HEK293 (cell line): ENCODE results near the gene SLC25A41.

Experiments
- GLI4 ChIP-seq: fragments of 450-650 bp; formaldehyde crosslinking; IDR thresholded peaks from 2 replicates; pipeline ENCODE4 v1.5.1; 2016; ENCODE audit warnings: missing biosample characterization, missing genetic modification characterization
- ZFP3 ChIP-seq: fragments of 450-650 bp; formaldehyde crosslinking; IDR thresholded peaks from 2 replicates; pipeline ENCODE4 v1.5.1; 2016; ENCODE audit warnings: low read depth, missing biosample characterization, missing genetic modification characterization
- ZNF510 ChIP-seq: fragments of 450-650 bp; formaldehyde crosslinking; IDR thresholded peaks from 2 replicates; pipeline ENCODE4 v1.5.1; 2018; ENCODE audit warnings: mild to moderate bottlenecking, missing genetic modification characterization, missing biosample characterization; ENCODE audit not compliant: insufficient replicate concordance
- TF ChIP-seq, protein P1 (sequence below): fragments of 450-650 bp; formaldehyde crosslinking; IDR thresholded peaks from 2 replicates; pipeline ENCODE4 v1.5.1; 2016; ENCODE audit warnings: missing biosample characterization, missing genetic modification characterization
- TF ChIP-seq, protein P2 (sequence below): fragments of 450-650 bp; formaldehyde crosslinking; IDR thresholded peaks from 2 replicates; pipeline ENCODE4 v1.5.1; 2016; ENCODE audit warnings: missing biosample characterization, missing genetic modification characterization
- TF ChIP-seq, protein P3 (sequence below): fragments of 450-650 bp; IDR thresholded peaks from 2 replicates; pipeline ENCODE4 v1.5.1; 2018; ENCODE audit warnings: missing biosample characterization, mild to moderate bottlenecking, missing genetic modification characterization

DNA sequence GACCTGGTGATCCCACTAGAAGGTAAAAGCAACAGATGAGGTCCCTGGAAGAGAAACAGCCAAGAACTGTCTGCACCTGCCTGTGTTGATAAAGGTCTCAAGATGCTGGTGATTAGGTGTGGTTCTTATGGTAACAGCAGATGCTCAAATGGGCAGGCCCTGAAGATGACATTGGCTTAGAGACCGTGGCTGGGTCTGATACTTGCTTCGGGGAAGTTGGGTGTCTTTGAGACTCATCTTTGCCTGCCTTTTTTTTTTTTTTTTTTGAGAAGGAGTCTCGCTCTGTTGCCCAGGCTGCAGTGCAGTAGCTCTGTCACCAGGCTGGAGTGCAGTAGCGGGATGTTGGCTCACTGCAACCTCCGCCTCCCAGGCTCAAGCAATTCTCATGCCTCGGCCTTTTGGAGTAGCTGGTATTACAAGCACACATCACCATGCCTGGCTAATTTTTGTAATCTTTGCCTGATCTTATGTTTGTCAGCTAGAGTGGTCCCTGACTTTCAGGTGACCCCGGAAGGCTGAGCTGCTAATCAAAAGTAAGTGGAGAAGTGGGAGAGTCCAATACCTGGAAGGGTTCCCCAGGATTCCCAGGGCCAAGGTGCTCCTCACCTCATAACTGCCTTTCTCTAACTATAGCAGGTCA lies 18.1 kb upstream of the SLC25A41 start:
- TF ChIP-seq, protein P1, sequence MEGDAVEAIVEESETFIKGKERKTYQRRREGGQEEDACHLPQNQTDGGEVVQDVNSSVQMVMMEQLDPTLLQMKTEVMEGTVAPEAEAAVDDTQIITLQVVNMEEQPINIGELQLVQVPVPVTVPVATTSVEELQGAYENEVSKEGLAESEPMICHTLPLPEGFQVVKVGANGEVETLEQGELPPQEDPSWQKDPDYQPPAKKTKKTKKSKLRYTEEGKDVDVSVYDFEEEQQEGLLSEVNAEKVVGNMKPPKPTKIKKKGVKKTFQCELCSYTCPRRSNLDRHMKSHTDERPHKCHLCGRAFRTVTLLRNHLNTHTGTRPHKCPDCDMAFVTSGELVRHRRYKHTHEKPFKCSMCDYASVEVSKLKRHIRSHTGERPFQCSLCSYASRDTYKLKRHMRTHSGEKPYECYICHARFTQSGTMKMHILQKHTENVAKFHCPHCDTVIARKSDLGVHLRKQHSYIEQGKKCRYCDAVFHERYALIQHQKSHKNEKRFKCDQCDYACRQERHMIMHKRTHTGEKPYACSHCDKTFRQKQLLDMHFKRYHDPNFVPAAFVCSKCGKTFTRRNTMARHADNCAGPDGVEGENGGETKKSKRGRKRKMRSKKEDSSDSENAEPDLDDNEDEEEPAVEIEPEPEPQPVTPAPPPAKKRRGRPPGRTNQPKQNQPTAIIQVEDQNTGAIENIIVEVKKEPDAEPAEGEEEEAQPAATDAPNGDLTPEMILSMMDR (tag by site-specific recombination): no peak
- TF ChIP-seq, protein P2, sequence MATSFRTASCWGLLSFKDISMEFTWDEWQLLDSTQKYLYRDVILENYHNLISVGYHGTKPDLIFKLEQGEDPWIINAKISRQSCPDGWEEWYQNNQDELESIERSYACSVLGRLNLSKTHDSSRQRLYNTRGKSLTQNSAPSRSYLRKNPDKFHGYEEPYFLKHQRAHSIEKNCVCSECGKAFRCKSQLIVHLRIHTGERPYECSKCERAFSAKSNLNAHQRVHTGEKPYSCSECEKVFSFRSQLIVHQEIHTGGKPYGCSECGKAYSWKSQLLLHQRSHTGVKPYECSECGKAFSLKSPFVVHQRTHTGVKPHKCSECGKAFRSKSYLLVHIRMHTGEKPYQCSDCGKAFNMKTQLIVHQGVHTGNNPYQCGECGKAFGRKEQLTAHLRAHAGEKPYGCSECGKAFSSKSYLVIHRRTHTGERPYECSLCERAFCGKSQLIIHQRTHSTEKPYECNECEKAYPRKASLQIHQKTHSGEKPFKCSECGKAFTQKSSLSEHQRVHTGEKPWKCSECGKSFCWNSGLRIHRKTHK (tag by site-specific recombination): no peak
- TF ChIP-seq GLI4 (tag by site-specific recombination) (no peak), ZNF510 (tag by site-specific recombination) (no peak), ZFP3 (tag by site-specific recombination) (no peak)
- TF ChIP-seq, protein P3, sequence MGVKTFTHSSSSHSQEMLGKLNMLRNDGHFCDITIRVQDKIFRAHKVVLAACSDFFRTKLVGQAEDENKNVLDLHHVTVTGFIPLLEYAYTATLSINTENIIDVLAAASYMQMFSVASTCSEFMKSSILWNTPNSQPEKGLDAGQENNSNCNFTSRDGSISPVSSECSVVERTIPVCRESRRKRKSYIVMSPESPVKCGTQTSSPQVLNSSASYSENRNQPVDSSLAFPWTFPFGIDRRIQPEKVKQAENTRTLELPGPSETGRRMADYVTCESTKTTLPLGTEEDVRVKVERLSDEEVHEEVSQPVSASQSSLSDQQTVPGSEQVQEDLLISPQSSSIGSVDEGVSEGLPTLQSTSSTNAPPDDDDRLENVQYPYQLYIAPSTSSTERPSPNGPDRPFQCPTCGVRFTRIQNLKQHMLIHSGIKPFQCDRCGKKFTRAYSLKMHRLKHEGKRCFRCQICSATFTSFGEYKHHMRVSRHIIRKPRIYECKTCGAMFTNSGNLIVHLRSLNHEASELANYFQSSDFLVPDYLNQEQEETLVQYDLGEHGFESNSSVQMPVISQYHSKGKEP (tag by site-specific recombination): no peak
